Adrenal gland (tissue), 5 donors: ENCODE results near the gene SLF1.

ENCODE experiments used
- CTCF ChIP-seq, 6 experiments: fragments of 450-650 bp in 4 of 6; fragments of 200-600 bp in 2 of 6; sonication (generic) in 1 of 6; IDR thresholded peaks; 1 replicate in 5 of 6; 2 replicates in 1 of 6; pipeline versions ENCODE4 v1.5.1 to v1.8.0; 2016 to 2021; ENCODE audit warnings: antibody characterized with exemption in 6 of 6, mild to moderate bottlenecking in 2 of 6, moderate library complexity in 1 of 6
- POLR2A ChIP-seq, 2 donors: fragments of 450-650 bp; IDR thresholded peaks; one replicate each; pipeline ENCODE4 v1.6.1; 2017; ENCODE audit warnings: antibody characterized with exemption in 2 of 2, mild to moderate bottlenecking in 2 of 2, moderate library complexity in 1 of 2
- donor health status: DM: no; HTN: no; CAD: no.

GRCh38 chr5:94667937-94668336 lies 49.5 kb downstream of the SLF1 start:
- TF ChIP-seq CTCF (IDR thresholded peaks at IDR 0.05), result no peak
- TF ChIP-seq POLR2A (IDR thresholded peaks at IDR 0.05), result no peak
